Measurements from ENCODE around the gene BGN.

The BGN gene

GRCh38 chrX:153485396-153486080 lies 9.2 kb upstream of the BGN start:
- no peak for TF ChIP-seq CTCF (IDR thresholded peaks at IDR 0.05)
- TF ChIP-seq ZFX (IDR thresholded peaks at IDR 0.05; ENCODE audit: borderline replicate concordance), result no peak
- H3K27ac ChIP-seq, result no peak overlapping the region

GRCh38 chrX:153486171-153486570 lies 8.6 kb upstream of the BGN start:
- TF ChIP-seq ZFX (IDR thresholded peaks at IDR 0.05; ENCODE audit: borderline replicate concordance) (no peak), CTCF (IDR thresholded peaks at IDR 0.05) (no peak)
- no peak overlapping the region for H3K27ac ChIP-seq

GRCh38 chrX:153487590-153488071 lies 7.1 kb upstream of the BGN start:
- TF ChIP-seq CTCF (IDR thresholded peaks at IDR 0.05) (no peak), ZFX (IDR thresholded peaks at IDR 0.05; ENCODE audit: borderline replicate concordance) (no peak)

GRCh38 chrX:153488231-153488914 lies 6.4 kb upstream of the BGN start:
- TF ChIP-seq ZFX (IDR thresholded peaks at IDR 0.05; ENCODE audit: borderline replicate concordance) (no peak), CTCF (IDR thresholded peaks at IDR 0.05) (no peak)
- no peak overlapping the region for H3K27ac ChIP-seq

More at GRCh38 chrX:153487590-153488071, 7.1 kb upstream of the BGN start:
- H3K27ac ChIP-seq, result no peak overlapping the region

GRCh38 chrX:153490217-153490930 lies 4.4 kb upstream of the BGN start:
- H3K27ac ChIP-seq, result no peak overlapping the region
- TF ChIP-seq ZFX (IDR thresholded peaks at IDR 0.05; ENCODE audit: borderline replicate concordance) (no peak), CTCF (IDR thresholded peaks at IDR 0.05) (no peak)

- no peak for TF ChIP-seq CTCF (IDR thresholded peaks at IDR 0.05)
- no peak for TF ChIP-seq ZFX (IDR thresholded peaks at IDR 0.05; ENCODE audit: borderline replicate concordance)
- H3K27ac ChIP-seq, result no peak overlapping the region
These were observed 3.3 kb upstream of the BGN start for GRCh38 chrX:153491351-153491914.
